Measurements from ENCODE around the gene CACNA1G. TPM values are rescaled to one million over a fixed set of nuclear protein-coding genes. Genes with fewer than 3 reads are reported as not detected.

Gene CACNA1G
- total RNA-seq, 3 donors from 2014 or later (not counting 1 experiment from before 2014, with no cell fraction given) = not detected

DNA sequence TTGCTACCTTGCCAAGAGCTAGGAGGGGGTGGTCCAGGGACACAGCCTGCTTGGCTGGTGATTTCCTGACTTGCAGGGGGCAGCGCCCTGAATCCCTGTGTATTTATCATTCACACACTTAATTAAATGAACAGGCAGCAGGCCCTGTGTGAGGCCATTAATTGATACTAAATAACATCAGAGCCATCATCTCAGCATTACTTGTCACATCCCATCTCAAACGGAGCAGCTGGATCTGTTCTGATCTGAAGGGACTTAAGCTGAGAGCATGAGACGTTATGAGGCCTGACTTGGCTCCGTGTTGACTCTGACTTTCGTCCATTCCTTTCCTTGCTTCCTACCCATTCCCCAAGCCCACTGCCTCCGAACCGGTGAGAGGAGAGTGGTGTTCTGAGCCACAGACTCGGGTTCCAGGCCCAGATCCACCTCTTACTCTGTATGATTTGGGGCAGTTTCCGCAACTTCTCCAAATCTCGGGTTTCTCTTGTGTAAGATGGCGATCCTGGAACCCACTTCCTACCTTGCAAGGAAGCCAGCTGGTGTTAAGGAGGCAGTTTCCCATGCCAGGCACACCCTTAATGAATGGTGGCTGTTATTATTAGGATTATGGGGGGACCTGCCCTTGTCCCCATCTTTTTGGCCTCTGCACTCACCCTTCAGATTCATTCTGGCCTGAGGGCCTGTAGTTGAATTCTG, 33.8 kb downstream of the CACNA1G start:
- no peaks in the 10 kb centered on the region for H3K4me1 Mint-ChIP-seq
- H3K4me3 ChIP-seq (ENCODE audit: low read length) = no peak overlapping the region
- H3K4me3 Mint-ChIP-seq = no peak overlapping the region
- no peak overlapping the region for H3K27ac ChIP-seq (ENCODE audit: low read length)
- no peaks in the 10 kb centered on the region for H3K27me3 ChIP-seq (ENCODE audit: control insufficient read depth, insufficient read depth, low read length)
- H3K27ac Mint-ChIP-seq = no peak overlapping the region
- no peak for ATAC-seq
- 83% methylated on average over 10 of the region's 11 CpGs for WGBS (ENCODE audit: insufficient coverage)
- intact Hi-C loops (cut with micrococcal nuclease) = no loop called here
- no peaks in the 10 kb centered on the region for H3K9me3 Mint-ChIP-seq
- H3K36me3 Mint-ChIP-seq = no peaks in the 10 kb centered on the region
- no peaks in the 10 kb centered on the region for H3K4me1 ChIP-seq (ENCODE audit: control insufficient read depth, insufficient read depth, low read length)
- peaks cover 0 to 2% of the 10 kb centered on the region in 2 donors for H3K27me3 Mint-ChIP-seq (ENCODE audit: low read depth in 2 of 2)
- no peaks in the 10 kb centered on the region for H3K9me3 ChIP-seq (ENCODE audit: control insufficient read depth, insufficient read depth, low read length)
- H3K36me3 ChIP-seq (ENCODE audit: control insufficient read depth, insufficient read depth, low read length) = no peaks in the 10 kb centered on the region
- TF ChIP-seq, protein P1, sequence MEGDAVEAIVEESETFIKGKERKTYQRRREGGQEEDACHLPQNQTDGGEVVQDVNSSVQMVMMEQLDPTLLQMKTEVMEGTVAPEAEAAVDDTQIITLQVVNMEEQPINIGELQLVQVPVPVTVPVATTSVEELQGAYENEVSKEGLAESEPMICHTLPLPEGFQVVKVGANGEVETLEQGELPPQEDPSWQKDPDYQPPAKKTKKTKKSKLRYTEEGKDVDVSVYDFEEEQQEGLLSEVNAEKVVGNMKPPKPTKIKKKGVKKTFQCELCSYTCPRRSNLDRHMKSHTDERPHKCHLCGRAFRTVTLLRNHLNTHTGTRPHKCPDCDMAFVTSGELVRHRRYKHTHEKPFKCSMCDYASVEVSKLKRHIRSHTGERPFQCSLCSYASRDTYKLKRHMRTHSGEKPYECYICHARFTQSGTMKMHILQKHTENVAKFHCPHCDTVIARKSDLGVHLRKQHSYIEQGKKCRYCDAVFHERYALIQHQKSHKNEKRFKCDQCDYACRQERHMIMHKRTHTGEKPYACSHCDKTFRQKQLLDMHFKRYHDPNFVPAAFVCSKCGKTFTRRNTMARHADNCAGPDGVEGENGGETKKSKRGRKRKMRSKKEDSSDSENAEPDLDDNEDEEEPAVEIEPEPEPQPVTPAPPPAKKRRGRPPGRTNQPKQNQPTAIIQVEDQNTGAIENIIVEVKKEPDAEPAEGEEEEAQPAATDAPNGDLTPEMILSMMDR (IDR thresholded peaks at IDR 0.05) = no peak
- DNase-seq = no peak

DNA sequence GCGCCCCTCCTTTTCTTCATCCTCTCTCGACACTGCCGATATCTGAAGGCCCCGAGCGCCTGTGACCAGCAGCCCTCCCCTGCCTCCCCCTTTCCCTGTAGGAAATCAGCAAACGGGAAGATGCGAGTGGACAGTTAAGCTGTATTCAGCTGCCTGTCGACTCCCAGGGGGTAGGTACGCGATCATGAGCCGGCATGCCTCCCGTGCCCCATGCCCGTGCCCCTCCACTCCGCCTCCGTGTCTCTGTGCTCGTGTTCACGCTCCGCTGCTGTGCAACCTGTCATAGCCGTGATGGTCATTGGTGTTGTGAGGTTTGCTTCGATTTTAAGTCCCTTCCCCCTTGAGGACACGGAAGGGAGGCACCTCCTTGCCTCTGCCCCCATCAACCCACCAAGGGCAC, 34.4 kb downstream of the CACNA1G start:
- ATAC-seq = no peak
- peaks cover 0 to 2% of the 10 kb centered on the region in 2 donors for H3K27me3 Mint-ChIP-seq (ENCODE audit: low read depth in 2 of 2)
- WGBS (ENCODE audit: insufficient coverage) = 88% methylated on average over 21 of the region's 21 CpGs
- H3K9me3 Mint-ChIP-seq = no peaks in the 10 kb centered on the region
- Histone ChIP-seq H3K36me3 (ENCODE audit: control insufficient read depth, insufficient read depth, low read length) (no peaks in the 10 kb centered on the region), H3K4me3 (ENCODE audit: low read length) (no peak overlapping the region), H3K27me3 (ENCODE audit: control insufficient read depth, insufficient read depth, low read length) (no peaks in the 10 kb centered on the region), H3K4me1 (ENCODE audit: control insufficient read depth, insufficient read depth, low read length) (no peaks in the 10 kb centered on the region), H3K27ac (ENCODE audit: low read length) (no peak overlapping the region), H3K9me3 (ENCODE audit: control insufficient read depth, insufficient read depth, low read length) (no peaks in the 10 kb centered on the region)
- H3K4me1 Mint-ChIP-seq = no peaks in the 10 kb centered on the region
- intact Hi-C loops (cut with micrococcal nuclease) = no loop called here
- TF ChIP-seq, protein P1 (IDR thresholded peaks at IDR 0.05) = no peak
- H3K4me3 Mint-ChIP-seq = no peak overlapping the region
- DNase-seq = no peak
- no peak overlapping the region for H3K27ac Mint-ChIP-seq
- H3K36me3 Mint-ChIP-seq = no peaks in the 10 kb centered on the region

DNA sequence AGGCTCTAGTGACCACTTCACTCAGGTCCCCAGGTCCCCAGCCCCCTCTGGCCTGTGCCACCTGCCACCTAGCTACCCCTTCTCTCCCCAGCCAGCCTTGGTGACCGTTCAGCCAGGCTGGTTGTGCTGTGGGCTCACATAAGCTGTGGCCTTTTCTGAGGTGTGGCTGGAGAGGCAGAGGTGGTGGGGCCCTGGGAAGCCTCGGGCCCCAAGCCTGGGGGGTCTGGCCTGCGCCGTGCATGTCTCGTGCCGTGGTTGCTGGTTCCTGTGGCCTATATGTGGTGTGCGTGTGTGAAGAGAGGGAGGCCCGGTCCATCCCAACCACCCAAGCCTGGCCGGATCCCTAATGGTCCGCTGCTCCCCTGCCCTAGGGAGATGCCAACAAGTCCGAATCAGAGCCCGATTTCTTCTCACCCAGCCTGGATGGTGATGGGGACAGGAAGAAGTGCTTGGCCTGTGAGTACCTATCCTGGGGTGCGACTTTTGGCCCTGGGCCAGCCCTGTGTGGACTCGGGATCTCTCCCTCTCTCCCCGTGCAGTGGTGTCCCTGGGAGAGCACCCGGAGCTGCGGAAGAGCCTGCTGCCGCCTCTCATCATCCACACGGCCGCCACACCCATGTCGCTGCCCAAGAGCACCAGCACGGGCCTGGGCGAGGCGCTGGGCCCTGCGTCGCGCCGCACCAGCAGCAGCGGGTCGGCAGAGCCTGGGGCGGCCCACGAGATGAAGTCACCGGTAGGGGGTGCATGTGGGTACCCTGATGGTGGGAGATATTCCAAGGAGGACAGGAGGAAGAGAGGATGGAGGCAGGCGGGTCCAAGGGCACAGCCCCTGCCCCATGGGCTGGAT, 35.9 kb downstream of the CACNA1G start:
- Mint-ChIP-seq H3K27ac (no peak overlapping the region), H3K36me3 (no peaks in the 10 kb centered on the region), H3K4me1 (no peaks in the 10 kb centered on the region), H3K4me3 (no peak overlapping the region), H3K27me3 (ENCODE audit: low read depth in 2 of 2) (peaks cover 0 to 2% of the 10 kb centered on the region in 2 donors), H3K9me3 (no peaks in the 10 kb centered on the region)
- no peak overlapping the region for H3K27ac ChIP-seq (ENCODE audit: low read length)
- no peaks in the 10 kb centered on the region for H3K4me1 ChIP-seq (ENCODE audit: control insufficient read depth, insufficient read depth, low read length)
- intact Hi-C loops (cut with micrococcal nuclease) = no loop called here
- no peaks in the 10 kb centered on the region for H3K9me3 ChIP-seq (ENCODE audit: control insufficient read depth, insufficient read depth, low read length)
- no peak overlapping the region for H3K4me3 ChIP-seq (ENCODE audit: low read length)
- TF ChIP-seq, protein P1 (IDR thresholded peaks at IDR 0.05) = no peak
- 85% methylated on average over 34 of the region's 34 CpGs for WGBS (ENCODE audit: insufficient coverage)
- H3K36me3 ChIP-seq (ENCODE audit: control insufficient read depth, insufficient read depth, low read length) = no peaks in the 10 kb centered on the region
- no peak for ATAC-seq
- H3K27me3 ChIP-seq (ENCODE audit: control insufficient read depth, insufficient read depth, low read length) = no peaks in the 10 kb centered on the region
- no peak for DNase-seq
